ENCODE measurements around the gene GOLGA6L7.
"Not testable (repeated sequence)": the region's sequence is repeated elsewhere in the genome, so short reads cannot be mapped to it uniquely, and the experiment has no call there.

The GOLGA6L7 gene

DNA sequence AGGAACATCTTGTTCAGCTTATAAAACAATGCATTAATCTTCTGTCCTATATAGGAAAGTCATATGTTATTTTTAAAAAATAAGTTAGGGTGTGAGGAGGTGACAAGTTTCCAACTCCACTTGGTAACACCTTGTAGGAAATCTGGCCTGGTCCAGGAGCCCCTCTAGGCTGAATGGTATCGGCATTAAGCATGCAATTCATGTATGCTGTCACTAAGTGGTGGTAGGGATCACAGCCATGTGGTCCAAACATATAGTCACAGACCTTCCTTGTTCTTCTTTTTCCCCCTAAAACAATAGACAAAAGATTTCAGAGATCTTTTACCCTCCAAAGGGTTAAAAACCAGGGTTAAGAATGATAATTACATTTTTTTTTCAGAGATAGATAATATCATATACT, 33.2 kb upstream of the GOLGA6L7 start:
- DNase-seq: no peak

DNA sequence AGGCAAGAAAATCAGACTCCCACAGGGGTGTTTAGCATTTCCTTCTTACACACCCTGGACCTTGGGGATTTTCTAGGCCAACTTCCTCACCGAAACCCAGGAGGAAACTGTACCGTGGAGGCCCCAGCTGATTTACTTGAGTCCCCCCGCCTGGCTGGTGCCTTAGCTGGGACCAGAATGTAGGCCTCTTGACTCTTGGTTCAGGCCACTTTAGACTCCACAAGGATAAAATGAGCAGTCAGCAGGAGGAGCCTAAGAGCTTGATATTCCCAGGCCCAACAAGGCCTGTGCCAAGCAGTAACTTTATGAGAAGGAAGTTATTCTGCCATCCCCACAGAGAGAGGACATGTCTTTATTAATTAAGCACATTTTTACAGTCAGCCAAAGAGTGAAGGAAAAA, 32.7 kb upstream of the GOLGA6L7 start:
- DNase-seq: no peak

DNA sequence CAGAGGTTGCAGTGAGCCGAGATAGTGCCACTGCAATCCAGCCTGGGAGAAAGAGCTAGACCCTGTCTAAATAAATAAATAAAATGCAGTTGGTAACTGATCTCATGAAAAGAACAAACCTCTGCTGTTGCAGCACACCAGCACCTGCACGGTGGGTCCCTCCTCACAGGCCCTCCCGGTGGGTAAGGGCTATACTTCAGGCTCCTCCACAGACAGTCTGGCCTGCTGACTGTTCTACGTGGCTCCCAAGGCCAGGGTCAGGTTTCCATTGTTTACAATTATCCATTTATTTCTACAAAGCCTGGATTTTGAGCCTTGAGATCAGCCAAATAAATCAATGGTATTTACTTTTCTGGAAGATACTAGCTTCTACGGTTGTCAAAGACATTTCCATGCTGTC, 32.2 kb upstream of the GOLGA6L7 start:
- no peak for DNase-seq

DNA sequence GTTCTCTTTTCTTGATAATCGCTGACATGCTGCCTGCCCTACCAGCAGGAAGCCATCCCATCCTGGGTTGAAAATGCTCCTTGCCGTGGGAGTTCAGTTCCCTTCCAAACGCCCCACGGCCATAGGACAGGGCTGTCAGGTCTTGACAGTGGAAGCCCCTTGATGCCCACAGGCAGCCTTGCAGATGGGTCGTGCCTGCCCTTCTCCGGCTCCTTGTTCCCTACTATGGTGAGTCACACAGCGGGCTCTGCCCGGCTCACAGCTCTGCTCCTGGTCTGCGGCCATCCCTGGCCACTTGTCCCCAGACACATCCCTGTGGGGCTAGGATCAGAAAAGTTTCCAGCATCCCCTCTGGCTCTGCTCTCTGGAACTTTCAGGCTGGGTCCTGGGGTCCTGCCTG, 31.1 kb upstream of the GOLGA6L7 start:
- DNase-seq: no peak

DNA sequence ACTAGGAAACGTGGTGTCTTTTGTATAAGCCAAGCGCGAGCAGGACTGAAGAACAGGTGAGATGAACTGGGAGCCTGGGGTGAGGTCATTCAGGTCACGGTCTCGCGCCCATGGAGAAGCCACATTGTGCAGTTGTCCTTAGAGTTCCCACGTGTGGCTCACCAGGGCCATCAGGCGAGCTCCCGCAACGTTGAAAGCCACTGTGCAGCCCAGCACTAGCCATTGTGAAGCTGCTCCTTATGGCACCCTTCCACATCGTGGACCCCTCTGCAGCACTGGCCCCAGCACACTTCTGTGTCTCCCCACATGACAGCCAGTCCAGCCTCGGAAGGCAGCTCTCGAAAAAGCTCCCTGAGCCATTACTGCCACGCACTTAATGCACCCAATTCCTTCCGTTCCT, 29.8 kb upstream of the GOLGA6L7 start:
- no peak for DNase-seq

DNA sequence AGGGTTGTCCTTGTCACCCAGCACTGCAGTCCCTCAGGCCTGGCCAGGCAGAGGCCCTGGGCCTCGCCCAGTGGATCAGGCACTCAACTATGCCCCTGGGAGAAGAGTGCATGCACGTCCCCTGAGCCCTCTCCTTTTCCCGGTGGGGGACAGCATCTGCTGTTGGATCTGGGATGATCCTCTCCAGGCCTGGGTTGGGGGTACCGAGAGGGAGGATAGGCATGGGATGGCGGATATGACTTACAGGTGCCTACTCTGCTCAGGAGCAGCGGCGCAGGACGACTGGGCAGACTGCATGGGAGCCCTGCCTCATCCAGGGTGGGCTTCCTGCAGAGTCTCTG, 28.4 kb upstream of the GOLGA6L7 start:
- no peak for DNase-seq

DNA sequence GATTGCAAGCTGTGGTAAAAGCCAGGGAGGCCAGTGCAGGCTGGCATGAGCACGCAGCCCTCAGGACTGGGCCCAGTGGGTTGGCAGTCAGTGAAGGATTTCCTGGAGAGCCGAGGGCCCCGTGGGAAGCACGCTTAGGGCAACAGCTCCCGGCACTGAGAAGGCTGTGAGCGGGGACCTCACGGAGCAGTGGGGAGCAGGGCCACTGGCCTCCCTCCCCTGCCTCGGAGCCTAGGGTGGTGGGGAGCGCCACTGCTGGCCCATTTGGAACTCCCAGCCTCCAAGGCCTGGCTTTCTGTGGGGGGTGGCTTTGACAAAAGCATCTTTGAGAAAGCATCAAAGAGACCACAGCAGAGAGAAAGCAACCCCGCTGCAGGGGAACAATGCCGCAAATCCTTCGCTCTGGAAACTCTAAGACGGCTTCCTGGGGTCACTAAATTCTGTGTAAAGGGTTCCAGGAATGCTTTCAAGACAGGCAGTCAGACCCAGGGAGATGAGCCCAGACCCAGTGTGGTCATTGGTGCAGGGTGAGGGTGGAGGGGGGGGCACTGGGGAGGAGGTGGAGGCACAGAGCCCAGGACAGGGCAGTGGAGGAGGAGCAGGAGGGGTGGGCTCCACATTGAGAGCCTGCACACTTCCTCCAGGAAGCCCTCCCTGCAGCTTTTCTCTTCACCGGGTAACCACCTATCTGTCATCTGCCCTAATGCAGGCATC, 27.8 kb upstream of the GOLGA6L7 start:
- no peak for DNase-seq

DNA sequence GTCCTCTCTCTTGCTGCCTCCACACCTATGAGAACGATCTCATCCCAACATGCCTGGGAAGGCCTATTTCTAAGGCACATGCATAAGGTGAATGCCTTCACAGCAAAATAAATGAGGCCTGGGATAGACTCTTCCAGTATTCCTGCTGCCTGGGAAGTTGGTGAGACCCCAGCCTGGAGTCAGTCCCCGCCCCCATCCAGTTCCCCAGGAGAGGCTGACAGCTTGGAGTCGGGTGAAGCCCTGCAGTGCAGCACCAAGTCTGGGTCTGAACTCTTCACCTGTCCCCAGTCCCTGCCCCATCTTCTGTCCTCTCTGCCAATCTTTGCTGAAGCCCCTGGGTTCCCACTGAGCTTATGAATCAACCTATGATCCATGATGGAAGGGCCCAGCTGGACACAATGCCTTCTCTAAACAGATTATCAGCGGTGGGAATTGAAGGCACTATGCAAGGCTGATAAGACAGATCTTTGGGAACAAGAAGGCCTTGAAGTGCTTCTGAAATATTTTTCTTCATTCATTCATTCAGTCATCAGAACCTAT, 27.1 kb upstream of the GOLGA6L7 start:
- DNase-seq: no peak

DNA sequence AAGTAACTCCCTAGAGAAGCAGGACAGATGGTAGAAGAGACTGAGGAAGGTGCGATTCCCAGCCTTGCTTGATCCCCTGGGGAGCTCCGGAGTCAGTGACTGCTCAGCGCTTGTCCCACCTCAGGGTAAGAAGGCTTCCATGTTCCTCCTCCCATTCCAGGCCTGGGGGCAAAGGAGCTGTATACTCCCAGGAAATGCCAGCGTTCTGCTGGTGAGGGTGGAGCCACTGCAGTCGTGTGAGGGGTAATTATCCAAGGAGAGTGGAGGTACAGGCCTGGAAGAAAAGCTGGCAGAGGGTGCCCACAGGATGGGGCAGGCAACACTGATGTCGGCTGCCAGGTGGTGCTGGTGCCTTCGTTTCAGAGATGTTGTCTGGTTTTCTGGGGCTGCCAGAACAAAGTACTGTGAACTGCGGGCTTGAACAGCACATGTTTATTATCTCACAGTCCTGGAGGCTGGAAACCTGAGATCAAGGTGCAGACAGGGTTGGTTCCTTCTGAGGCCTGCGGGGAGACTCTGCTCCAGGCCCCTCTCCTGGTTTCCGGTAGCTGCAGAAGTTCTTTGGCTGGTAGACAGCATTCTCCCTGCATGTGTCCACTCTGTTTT, 25.2 kb upstream of the GOLGA6L7 start:
- no peak for DNase-seq

DNA sequence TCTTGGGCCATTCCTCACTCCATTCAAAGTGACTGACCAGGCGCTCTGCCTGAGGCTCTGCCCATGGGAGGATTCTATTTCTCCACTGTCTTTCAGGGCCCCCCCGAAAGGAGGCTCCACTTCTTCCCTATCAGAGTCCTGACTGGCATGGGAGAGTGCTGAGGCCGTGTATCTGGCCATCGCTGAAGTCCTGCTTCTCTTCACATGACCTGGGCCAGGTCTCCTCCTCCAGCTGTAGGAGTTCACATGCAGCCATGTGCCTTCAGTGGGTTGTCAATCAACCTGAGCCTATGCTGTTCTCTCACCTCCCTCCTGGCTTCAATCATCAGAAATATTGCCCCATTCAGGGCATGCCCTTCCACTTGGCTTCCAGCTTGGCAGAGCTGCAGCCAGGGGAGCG, 24.6 kb upstream of the GOLGA6L7 start:
- no peak for DNase-seq

DNA sequence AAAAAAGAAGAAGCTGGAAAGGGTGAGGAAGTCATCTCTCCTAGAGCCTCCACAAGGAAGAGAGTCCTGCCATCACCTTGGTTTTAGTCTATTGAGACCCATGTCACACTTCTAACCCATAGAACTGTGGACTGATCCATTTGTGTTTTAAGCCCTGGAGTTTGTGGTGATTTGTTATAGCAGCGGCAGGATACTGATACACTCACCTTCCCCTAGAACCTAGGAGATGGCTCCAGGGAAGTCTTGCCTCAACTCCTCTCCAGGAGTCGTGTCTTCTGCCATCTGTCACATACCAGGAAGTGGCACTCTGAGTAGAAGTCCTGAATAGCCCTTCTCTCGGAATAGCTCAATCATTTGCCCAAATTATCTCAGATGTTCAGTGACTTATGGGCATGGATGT, 22.7 kb upstream of the GOLGA6L7 start:
- no peak for DNase-seq

DNA sequence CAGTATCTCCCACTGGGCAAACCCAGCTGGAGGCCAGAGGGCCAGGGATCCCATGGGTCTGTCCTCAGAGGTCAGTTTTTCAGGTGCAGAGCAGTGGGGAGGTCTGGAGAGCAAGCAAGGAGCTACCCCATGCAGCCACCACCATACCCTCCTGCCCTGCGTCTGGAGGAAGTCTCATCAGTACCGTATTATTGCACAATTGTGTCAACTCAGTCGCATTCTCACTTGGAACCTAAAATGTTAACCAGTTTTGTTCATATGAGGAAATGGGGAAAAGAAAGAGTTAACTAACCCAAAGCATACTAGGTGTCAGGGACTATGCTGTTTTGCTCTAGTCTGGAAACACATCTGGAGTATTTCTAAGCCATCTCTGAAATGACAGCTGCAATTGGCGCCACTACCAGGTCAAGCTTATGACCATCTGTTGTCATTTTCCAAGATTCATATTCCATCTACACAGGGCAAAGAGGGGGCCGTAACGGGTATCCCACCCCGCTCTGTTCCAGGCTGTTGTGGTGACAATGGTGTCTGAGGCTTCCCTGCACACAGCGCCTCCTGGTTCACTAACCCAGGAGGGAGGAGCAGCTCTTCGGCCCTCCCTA, 20.4 kb upstream of the GOLGA6L7 start:
- no peak for DNase-seq

DNA sequence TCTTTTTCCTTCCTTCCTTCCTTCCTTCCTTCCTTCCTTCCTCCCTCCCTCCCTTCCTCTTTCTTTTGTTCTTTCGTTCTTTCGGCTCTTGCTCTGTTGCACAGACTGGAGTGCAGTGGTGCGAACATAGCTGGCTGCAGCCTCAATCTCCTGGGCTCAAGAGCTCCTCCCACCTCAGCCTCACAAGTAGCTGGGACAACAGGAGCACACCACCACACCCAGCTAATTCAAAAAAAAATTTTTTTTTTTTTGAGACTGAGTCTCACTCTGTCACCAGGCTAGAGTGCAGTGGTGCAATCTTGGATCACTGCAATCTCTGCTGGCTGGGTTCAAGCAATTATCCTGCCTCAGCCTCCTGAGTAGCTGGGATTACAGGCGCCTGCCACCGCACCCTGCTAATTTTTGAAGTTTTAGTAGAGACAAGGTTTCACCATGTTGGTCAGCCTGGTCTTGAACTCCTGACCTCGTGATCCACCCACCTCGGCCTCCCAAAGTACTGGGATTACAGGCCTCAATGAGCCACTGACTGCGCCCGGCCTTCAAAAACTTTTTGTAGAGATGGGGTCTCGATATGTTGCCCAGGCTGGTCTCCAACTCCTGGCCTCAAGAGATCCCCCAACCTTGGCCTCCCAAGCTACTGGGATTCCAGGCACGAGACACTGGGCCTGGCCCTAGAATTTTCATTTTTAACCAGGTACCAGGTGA, 13.3 kb upstream of the GOLGA6L7 start:
- not testable (repeated sequence) for DNase-seq

DNA sequence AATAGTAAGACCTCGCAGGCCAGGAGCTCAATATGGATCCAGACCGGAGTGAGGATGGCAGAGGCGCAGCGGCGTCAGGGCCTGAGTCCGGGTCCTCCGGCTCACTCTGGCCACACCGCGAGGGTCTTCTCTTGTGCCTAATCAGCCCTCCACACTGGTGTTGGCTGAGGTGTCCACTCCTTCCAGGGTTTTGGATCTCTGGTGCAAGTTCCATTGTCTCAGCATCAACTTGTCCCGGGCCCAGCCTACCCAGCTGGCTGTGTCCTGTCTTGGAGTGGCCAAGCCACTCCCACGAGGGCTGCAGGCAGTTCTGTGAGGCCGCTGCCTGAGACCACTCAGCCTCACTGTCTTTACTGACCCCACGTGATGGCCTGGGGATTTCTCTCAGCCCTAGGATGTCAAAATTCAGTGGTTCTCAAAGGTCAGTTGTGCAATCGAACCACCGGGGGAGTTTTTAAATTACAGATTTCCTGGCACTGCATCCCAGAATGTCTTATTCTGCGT, 12.6 kb upstream of the GOLGA6L7 start:
- DNase-seq: no peak

DNA sequence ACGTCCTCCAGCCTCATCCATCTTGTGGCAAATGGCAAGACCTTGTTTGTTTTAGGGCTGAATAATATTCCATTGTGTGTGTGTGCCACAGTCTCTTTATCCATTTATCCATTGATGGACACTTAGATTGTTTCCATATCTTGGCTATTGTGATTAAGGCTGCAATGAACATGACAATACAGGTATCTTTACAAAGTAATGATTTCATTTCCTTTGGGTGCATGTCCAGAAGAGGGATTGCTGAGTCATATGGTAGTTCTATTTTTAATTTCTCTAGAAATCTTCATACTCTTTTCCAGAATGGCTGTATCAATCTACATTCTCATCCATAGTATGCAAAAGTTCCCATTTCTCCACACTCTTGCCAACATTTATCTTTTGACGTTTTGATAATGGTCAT, 6.1 kb upstream of the GOLGA6L7 start:
- not testable (repeated sequence) for DNase-seq

DNA sequence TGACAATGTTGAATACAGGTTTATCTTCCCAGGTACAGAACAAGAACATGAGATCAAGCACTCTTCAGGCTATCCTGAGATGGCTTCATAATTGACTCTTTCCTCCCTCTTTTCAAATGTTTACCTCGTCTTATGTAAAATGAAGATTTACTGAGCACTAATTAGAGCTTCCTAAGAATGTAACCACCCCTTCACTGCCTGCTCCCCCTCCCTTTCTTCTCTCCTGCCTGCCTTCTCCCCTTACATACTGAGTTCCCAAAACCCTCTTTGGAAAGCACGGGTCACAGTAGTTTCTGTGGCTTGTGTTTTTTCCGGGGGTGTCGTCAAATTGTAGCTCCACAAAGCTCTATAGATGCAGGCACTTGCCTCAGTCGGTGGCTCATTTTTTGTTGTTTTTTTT, 5.2 kb upstream of the GOLGA6L7 start:
- not testable (repeated sequence) for DNase-seq

DNA sequence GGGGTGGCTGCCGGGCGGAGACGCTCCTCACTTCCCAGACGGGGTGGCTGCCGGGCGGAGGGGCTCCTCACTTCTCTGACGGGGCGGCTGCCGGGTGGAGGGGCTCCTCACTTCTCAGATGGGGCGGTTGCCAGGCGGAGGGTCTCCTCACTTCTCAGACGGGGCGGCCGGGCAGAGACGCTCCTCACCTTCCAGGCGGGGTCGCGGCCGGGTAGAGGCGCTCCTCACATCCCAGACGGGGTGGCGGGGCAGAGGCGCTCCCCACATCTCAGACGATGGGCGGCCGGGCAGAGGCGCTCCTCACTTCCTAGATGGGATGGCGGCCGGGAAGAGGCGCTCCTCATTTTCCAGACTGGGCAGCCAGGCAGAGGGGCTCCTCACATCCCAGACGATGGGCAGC, 1.3 kb upstream of the GOLGA6L7 start:
- DNase-seq: not testable (repeated sequence)

DNA sequence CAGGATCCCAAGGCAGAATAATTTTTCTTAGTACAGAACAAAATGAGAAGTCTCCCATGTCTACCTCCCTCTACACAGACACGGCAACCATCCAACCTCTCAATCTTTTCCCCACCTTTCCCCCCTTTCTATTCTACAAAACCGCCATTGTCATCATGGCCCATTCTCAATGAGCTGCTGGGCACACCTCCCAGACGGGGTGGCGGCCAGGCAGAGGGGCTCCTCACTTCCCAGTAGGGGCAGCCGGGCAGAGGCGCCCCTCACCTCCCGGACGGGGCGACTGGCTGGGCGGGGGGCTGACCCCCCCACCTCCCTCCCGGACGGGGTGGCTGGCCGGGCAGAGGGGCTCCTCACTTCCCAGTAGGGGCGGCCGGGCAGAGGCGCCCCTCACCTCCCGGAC, 827 bp upstream of the GOLGA6L7 start:
- DNase-seq: not testable (repeated sequence)

DNA sequence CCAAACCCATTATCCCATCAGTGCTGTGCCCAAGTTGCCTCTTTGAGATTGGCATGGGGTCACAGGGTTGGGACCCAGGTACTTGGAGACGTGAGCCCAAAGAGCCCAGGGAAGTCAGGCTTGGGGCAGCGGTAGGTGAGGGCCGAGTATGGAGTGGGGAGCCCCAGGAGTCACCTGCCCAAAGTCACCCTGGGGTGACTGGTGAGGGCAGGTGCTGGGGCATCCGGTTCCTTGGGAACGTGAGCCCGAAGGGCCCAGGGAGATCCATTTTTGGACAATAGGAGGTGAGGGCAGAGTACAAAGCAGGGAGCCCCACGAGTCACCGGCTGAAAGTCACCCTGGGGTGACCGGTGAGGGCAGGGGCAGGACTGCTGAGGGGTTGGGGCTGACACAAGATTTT, 485 bp downstream of the GOLGA6L7 start:
- not testable (repeated sequence) for DNase-seq

DNA sequence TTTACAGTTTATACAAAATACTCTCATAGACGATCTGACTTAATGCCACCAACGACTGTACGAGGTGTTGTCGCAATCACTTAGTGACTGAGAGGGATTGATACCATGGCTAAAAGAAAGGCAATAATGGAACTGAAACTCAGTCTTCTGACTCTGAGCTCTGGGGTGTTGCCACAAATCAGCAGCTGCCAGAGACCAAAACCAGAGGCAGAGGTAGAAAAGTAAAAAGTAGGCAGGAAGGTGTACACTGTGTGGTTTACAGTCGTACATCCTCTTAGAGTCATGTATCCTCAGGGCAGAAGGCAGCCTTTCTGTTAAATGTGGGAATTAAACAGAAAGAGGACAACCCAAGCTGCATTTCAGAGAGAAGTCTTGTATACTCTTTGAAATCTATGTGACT, 1.2 kb downstream of the GOLGA6L7 start:
- not testable (repeated sequence) for DNase-seq

DNA sequence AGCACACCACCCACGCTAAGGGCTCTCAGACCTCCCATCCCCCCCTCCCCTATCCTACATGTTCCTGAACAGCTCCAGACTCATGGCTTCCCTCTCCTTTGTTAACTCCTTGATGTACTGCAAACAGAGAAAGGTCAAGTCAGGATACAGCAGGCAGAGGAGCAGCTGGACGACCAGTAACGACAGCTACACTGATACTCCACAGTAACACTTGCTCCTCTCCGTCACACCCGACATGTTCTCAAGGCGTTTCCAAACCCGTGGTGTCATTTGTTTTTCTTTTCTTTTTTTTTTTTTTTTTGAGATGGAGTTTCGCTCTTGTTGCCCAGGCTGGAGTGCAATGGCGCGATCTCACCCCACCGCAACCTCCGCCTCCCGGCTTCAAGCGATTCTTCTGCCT, 4.3 kb downstream of the GOLGA6L7 start:
- not testable (repeated sequence) for DNase-seq

DNA sequence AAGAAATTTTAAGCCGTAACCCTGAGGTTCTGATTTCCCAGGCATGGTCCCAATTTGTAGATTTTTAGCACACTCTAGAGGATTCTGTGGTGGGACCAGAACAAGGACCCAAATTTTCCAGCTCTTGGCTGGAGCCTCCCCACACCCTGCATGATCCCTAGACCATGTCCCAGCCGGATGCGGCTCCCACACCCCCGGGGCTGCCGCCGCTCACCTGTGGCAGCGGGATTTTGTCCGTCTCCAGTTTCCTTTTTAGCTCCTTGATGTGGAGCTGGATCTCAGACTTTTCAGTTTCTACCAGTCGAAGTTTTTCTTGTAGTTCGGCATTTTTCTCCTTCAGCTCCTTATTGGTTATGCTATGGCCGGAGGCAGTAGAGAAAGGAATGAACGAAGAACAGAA, 4.9 kb downstream of the GOLGA6L7 start:
- DNase-seq: not testable (repeated sequence)

DNA sequence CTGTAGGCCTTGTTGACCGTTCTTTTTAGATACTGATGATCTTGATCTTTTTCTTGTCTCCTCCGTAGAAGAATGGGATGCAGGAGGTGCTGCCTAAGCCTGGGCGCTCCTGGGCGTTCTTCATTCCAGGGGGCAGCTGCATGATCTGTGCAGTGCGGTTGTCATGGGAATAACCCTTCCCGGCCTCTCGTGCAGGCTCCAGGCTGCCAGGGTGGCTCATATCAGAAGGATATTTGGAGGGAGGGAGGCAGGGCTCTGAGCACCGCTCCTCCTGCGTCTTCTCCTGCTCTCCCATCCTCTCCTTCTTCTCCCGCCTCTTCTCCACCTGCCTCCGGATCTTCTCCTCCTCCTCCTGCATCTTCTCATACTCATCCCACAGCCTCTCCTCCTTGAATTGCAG, 6.2 kb downstream of the GOLGA6L7 start:
- DNase-seq: not testable (repeated sequence)

DNA sequence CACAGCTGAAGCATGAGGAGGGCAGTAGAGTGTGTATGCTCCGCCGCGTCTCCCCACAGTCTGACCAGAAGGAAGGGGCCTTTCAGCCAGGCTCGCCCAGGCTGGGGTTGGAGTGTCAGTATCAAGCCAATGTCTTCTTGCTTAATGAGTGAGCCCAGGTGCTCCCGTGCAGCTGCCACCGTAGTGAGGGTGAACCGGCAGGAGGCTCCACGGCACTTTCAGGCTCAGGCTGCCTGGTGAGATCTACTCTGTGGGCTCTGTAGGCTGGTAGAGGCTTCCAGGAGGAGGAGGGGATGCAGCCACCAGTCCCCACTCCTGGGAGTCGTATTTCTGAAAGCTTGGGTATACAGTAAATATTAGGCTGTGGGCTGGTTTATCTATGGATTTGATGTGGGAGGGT, 8.2 kb downstream of the GOLGA6L7 start:
- not testable (repeated sequence) for DNase-seq
